Transverse colon (tissue), 4 donors: ENCODE data around the gene HARBI1.

Experiments used
- POLR2A ChIP-seq: fragments of 450-650 bp; IDR thresholded peaks from one replicate; pipeline ENCODE4 v1.6.1; 2016; ENCODE audit warnings: antibody characterized with exemption, mild to moderate bottlenecking, moderate library complexity
- POLR2AphosphoS5 ChIP-seq, 3 donors: sonication (generic); formaldehyde crosslinking; IDR thresholded peaks; one replicate each; pipeline ENCODE4 v1.6.1; 2016; ENCODE audit warnings: antibody characterized with exemption in 3 of 3
- TF ChIP-seq, protein P1 (sequence below), 5 experiments: fragments of 200-600 bp in 3 of 5; fragments of 450-650 bp in 2 of 5; sonication (generic) in 3 of 5; IDR thresholded peaks; 1 replicate in 2 of 5; 2 replicates in 3 of 5; pipeline ENCODE4 v1.5.1; 2016 to 2017; ENCODE audit warnings: antibody characterized with exemption in 5 of 5, inconsistent platforms in 3 of 5, mild to moderate bottlenecking in 2 of 5, moderate library complexity in 1 of 5

- TF ChIP-seq, protein P1, sequence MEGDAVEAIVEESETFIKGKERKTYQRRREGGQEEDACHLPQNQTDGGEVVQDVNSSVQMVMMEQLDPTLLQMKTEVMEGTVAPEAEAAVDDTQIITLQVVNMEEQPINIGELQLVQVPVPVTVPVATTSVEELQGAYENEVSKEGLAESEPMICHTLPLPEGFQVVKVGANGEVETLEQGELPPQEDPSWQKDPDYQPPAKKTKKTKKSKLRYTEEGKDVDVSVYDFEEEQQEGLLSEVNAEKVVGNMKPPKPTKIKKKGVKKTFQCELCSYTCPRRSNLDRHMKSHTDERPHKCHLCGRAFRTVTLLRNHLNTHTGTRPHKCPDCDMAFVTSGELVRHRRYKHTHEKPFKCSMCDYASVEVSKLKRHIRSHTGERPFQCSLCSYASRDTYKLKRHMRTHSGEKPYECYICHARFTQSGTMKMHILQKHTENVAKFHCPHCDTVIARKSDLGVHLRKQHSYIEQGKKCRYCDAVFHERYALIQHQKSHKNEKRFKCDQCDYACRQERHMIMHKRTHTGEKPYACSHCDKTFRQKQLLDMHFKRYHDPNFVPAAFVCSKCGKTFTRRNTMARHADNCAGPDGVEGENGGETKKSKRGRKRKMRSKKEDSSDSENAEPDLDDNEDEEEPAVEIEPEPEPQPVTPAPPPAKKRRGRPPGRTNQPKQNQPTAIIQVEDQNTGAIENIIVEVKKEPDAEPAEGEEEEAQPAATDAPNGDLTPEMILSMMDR (IDR thresholded peaks at IDR 0.05), result no peak
- no peak for TF ChIP-seq POLR2AphosphoS5 (IDR thresholded peaks at IDR 0.05)
- TF ChIP-seq POLR2A, result no peak
Measured at GRCh38 chr11:46612326-46612725, 4.7 kb downstream of the HARBI1 start.
